PFSK-1 (cell line): Measurements from ENCODE around the gene DCAF17.

Experiments
- FOXP2 ChIP-seq: optimal IDR thresholded peaks from 2 replicates; pipeline ENCODE3; 2011; ENCODE audit warnings: borderline replicate concordance, control low read depth, inconsistent platforms; ENCODE audit not compliant: insufficient read depth; ENCODE audit errors: extremely low read length, extremely low read depth
- POLR2AphosphoS5 ChIP-seq: IDR thresholded peaks from 2 replicates; pipeline ENCODE4 v1.6.1; 2012; ENCODE audit warnings: low read depth, mild to moderate bottlenecking, control low read depth, low read length, moderate library complexity
- REST ChIP-seq, 2 experiments: IDR thresholded peaks; 2 replicates each; pipeline versions ENCODE4 v1.6.1 to v1.8.0; 2011 to 2012; ENCODE audit warnings: low read depth in 2 of 2, low read length in 2 of 2, control low read depth in 1 of 2, inconsistent platforms in 1 of 2, mild to moderate bottlenecking in 1 of 2, moderate library complexity in 1 of 2; ENCODE audit not compliant: insufficient read depth in 1 of 2
- SIN3A ChIP-seq: IDR thresholded peaks from 2 replicates; pipeline ENCODE4 v1.6.1; 2012; ENCODE audit warnings: mild to moderate bottlenecking, low read length, moderate library complexity, borderline replicate concordance; ENCODE audit not compliant: insufficient read depth
- TAF1 ChIP-seq: IDR thresholded peaks from 2 replicates; pipeline ENCODE4 v1.6.1; 2012; ENCODE audit warnings: low read length, control low read depth, borderline replicate concordance; ENCODE audit not compliant: insufficient read depth

GRCh38 chr2:171390941-171391516 is 43.0 kb upstream of the DCAF17 start:
- no peak for TF ChIP-seq POLR2AphosphoS5
- no peak for TF ChIP-seq SIN3A
- TF ChIP-seq REST (IDR thresholded peaks at IDR 0.05; ENCODE audit: insufficient read depth in 1 of 2, low read depth in 2 of 2, low read length in 2 of 2) = no peak
- TF ChIP-seq TAF1 = no peak
- no peak for TF ChIP-seq FOXP2
